ENCODE data around the gene NTN1. TPM values are rescaled to one million over a fixed set of nuclear protein-coding genes. Genes with fewer than 3 reads are reported as not detected.

The NTN1 gene
- total RNA-seq, 1 donor: under 0.01 TPM

GRCh38 chr17:9229160-9229825, 208.0 kb downstream of the NTN1 start:
- H3K4me3 ChIP-seq (ENCODE audit: low read depth, low read length): no peak overlapping the region
- DNase-seq (ENCODE audit: low read depth): no peak
- TF ChIP-seq CTCF (IDR thresholded peaks at IDR 0.05; ENCODE audit: insufficient read depth, low read depth, low read length): no peak

- no peak for DNase-seq (ENCODE audit: low read depth)
- no peak for TF ChIP-seq CTCF (IDR thresholded peaks at IDR 0.05; ENCODE audit: insufficient read depth, low read depth, low read length)
- no peak overlapping the region for H3K4me3 ChIP-seq (ENCODE audit: low read depth, low read length)
Observed at GRCh38 chr17:9229826-9230201, 208.5 kb downstream of the NTN1 start.

- DNase-seq (ENCODE audit: low read depth): peak; percentile 39
- no peak for TF ChIP-seq CTCF (IDR thresholded peaks at IDR 0.05; ENCODE audit: insufficient read depth, low read depth, low read length)
- no peak overlapping the region for H3K4me3 ChIP-seq (ENCODE audit: low read depth, low read length)
Observed at GRCh38 chr17:9230346-9230745, 209.0 kb downstream of the NTN1 start.

GRCh38 chr17:9230861-9231260, 209.6 kb downstream of the NTN1 start:
- no peak overlapping the region for H3K4me3 ChIP-seq (ENCODE audit: low read depth, low read length)
- no peak for TF ChIP-seq CTCF (IDR thresholded peaks at IDR 0.05; ENCODE audit: insufficient read depth, low read depth, low read length)
- DNase-seq (ENCODE audit: low read depth): no peak

GRCh38 chr17:9231449-9232154, 210.3 kb downstream of the NTN1 start:
- no peak for DNase-seq (ENCODE audit: low read depth)
- H3K4me3 ChIP-seq (ENCODE audit: low read depth, low read length): no peak overlapping the region
- no peak for TF ChIP-seq CTCF (IDR thresholded peaks at IDR 0.05; ENCODE audit: insufficient read depth, low read depth, low read length)

- no peak for TF ChIP-seq CTCF (IDR thresholded peaks at IDR 0.05; ENCODE audit: insufficient read depth, low read depth, low read length)
- no peak for DNase-seq (ENCODE audit: low read depth)
- no peak overlapping the region for H3K4me3 ChIP-seq (ENCODE audit: low read depth, low read length)
Observed at GRCh38 chr17:9232155-9232475, 210.8 kb downstream of the NTN1 start.
